CD4-positive, alpha-beta T cell treated with Interleukin-10 for 1 hour (primary cell): Measurements from ENCODE around the gene NRCAM.
A peak's percentile ranks its signal among the peaks of the same experiment; 100 is the strongest.

ENCODE experiments used
- DNase-seq: peaks from one replicate; pipeline ENCODE4 v3.0.0-alpha.2; 2020

Gene NRCAM

DNA sequence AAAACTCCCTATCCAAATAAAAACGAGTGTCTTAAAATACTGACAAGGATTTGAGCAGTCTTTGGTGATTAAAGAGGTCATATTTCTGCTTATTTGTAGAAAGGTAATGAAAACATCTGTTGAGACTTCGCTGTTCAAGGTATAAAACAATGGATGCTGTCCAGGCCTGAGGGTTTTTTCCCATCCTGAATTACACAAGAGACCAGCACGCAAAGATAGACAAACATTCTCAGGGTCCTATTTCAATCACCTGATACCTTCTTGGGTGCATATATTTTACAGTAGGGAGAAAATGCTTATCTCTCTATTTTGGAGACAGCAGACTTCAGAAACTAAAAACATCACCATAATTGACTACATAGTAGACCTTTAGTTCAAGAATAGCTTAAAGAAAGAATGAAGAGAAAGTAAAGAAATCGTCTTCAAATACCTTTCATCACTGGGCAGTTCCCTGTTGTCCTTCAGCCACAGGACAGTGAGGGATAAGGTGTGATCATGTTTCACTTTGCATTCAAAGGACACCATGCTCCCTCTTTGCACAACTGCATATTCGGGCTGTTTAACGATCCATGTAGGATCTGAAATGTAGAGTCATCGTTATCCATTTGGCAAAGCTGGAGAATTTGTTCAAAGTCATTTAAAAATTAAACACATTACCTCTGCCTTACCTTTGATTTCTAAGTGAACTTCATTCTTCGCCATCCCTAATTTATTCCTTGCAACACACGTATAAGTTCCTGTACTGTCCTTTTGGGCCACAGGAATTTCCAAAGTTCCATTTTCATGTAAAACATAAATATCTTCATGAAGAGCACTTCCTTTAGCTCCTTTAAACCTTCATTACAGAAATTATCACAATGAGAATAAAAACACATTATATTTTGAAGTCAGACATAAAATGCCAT, 262.4 kb downstream of the NRCAM start:
- DNase-seq: no peak

DNA sequence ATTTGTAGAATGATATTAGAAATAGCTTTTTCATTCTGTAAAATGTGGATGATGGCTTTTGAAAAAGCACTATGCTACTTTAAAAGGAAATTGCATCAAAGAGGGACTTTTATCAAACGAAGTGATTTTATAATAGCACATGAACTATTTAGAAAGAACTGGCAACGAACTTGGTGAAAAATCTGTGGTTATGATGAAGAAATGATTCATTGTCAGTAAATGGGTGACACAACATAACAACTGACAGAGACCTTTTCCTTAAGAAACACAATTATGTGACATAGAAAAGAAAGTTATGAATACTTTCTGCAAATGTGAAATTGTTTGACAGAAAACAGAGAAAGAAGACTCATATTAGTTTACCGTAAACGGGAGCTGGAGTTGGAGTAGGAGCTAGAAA, 265.3 kb downstream of the NRCAM start:
- DNase-seq: no peak

DNA sequence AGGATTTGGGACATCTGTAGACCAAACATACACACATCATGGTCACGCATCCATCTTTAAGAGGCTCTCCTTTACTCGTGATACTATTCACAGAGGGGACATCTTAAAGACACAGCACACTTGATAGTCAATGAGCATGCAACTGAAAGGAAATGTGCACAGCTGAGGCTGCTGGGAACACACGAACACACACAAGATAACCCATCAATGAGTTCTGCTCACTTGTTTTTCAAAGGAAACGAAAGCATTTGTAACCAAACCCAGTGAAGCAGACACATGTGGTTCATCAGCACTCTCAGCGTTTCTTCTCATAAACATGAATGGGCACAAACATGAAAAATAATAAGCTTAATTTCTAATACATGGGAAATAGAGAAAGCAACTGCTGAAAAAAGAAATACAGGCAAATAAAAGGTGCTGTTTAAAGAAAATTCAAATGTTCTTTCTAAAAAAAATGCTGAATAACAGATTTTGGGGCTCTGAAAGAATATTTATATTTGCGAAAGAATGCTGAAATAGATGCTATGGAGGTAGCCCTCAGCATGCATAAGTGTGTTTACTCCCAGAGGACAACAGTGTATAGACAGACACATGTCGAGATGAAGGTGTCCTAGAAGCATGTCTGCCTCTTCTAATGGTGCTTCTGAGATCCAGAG, 266.4 kb downstream of the NRCAM start:
- DNase-seq: no peak

DNA sequence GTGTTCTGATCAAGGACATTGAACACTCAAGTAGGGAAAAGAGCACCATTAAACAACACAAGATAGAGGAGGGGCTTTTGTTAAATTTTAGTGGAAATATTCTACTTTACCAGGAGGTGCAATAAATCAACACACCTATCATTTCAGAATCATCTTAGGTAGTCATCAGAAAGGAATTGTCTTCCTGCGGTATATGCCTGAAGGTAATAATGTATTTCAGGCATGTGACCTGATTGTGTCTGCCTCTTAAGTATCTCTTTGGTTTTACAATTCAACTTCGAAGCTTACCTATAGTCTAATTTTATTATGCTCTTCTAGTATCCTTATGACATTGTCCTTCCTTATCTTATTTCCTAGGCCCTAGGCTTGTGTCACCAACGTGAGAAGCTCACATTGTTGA, 267.5 kb downstream of the NRCAM start:
- DNase-seq: no peak

DNA sequence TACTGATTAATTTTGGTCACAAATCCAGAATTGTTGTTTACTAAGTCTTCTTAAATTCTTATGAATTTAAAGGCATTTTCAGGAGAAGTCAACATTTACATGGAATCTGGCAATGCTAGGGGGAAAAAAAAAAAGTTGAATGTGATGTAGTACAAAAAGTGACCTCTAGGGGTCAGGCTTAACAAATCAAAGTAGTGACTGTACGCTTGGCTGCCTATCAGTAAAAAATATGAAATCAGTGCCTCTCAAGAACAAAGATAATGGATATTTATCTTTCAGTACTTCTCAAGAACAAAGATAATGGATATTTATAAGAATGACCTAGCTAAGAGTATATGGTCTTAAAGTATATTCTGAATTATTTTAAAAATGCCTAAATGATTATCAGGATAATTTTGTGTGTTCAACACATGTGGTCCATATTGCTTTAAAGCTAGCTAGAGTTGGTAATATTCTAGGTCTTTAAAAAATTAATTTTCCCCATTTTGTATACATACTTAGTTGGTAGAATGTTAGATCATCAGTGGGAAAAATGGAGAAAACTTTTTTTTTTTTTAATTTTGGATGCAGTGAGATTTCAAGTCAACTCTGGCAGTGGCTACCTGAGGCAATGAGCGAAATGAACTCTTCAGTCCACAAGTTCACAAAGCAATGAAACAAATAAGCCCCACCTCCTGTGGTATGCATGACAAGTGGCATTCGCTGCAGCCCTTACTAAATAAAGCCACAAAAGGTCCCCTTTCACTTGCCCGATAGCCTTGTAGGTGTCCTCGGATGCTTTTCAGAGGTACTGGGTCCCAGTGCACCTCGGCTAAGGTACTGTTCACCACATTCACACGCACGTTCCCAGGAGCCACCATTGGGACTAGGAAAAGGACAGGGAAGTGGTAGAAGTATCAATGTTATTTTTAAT, 274.9 kb downstream of the NRCAM start:
- peak; percentile 31 for DNase-seq

DNA sequence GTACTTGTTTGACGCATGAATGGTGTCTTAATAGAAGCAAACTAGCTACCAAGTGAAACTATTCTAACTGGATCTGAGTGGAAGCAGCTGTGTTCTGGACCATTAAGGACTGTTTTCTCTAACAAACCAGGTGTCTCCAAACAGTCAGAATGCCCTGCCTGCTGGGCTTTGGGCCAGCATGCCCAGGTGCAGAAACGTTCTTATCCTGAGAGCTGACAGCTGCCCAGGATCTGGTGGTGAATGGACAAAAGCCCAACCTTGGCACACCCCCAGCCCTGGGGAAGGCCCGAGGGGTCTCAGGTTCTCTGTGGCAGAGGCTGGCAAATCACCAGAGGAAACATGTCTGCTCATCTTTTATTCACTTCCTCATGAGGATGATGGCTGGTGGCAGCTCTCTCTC, 277.8 kb downstream of the NRCAM start:
- DNase-seq: no peak

DNA sequence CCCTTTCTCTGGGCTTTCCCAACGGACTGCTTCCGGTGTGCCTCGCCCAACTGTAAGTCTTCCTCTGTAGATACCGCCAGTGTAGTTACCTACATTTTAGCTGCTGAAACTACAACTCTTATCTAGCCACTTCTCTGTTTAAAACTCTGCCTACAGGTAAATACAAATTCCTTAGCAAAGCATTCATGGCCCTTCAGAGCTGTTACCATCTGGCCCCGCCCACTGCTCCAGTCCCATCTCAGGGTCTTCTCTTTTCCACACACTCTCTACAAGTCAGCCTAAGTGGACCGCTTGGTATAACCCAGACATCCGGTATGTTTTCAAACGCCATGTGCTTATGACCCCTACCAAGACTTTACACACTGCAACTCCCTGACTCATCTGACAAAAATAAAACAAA, 285.1 kb downstream of the NRCAM start:
- DNase-seq: no peak

DNA sequence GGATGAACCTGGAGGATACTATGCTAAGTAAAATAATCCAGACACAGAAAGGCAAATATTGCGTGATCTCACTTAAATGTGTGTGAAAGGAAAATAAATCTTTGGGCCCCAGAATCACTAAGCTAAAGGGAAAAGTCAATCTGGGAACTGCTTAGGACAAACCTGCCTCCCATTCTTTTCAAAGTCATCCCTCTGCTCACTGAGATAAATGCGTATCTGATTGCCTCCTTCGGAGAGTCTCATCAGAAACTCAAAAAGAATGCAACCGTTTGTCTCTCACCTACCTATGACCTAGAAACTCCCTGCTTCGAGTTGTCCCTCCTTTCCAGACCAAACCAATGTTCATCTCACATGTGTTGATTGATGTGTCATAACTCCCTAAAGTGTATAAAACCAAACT, 286.0 kb downstream of the NRCAM start:
- DNase-seq: no peak

DNA sequence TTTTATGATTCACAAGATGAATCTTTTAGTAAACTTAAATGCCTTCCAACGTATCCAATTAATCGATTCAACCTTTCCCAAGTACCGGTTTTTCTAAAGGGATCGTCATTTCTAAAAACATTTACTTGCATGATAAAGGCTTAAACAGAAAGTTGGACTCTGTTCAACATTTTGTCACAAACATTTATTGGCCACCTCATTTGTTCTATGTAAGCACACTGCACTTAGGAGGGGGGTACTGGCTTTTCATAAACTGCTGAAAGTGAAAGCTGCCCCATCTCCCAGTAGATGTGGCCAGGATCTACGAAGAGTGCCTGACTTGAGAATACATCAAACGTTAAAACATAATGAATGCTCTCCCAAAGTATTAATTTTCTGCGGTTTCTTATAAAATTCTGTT, 288.8 kb downstream of the NRCAM start:
- DNase-seq: no peak

DNA sequence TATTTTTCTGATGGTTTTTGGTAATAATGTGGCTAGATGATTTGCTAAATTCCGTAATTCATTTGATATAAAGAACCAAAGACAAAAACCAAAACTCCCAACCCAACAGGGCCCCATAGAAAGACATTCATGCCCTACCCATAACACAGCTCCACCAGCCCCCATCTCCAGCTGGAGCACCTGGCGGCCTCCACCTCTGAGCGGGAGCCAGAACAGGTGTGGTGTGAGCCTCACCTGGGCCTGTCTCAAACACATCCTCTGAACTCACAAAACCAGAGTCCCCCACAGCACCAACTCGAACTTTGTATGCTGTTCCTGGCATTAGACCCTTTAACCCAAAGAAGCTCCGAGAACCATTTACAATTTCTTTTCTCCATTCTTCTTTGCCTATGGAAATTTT, 289.5 kb downstream of the NRCAM start:
- DNase-seq: no peak

DNA sequence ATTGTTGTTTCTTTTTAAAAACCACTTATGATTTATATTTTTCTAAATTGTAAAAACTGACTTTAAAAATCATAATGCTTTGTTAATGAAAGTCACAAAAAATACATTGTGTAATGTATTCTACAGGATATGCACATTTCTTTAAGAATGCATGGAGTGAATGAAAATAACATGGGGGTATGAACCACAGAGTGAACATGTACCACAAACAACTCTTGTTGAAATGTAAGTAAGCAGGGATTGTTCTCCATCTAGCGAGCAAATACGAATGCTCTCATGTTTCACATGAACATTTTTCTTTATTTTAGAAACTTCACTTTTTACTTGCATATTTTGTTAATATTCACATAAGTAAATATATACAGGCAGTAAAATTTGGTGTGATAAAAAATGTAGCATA, 290.5 kb downstream of the NRCAM start:
- no peak for DNase-seq

DNA sequence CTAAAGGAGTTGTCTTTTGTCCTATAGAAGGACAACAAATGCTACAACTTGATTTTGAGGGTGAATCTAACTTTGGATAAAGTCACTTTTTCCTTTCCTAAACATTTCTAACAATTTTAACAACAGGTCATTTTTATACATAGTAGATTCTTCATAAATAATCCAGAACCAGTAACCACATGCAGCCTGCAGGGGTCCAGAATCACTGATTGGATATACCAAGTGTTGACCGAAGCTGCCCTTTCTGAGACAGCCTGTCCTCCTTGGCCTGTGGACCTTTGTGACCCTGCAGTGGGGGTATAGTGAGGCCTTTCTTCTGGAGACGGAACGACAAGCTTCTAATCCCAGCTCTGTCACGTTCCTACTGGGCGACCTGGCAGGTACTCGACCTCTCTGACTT, 291.3 kb downstream of the NRCAM start:
- DNase-seq: no peak

DNA sequence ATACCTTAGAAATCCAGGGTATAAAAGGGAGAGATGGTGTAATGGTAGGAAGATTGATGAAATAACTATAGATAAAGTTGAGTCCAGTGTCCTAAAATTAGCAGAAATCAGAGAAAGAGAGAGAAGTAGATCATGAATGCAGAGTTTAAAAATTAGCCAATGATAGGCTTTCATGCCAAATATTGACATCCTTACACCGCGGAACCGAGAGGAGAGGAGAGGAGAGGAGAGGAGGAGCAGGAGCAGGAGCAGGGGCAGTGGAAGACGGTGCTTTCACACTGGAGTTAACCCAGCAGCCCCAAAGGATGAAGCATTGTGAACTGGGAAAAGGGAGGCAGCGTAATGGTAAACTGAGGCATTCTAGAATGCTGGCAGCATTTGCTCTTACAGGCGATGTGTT, 291.9 kb downstream of the NRCAM start:
- no peak for DNase-seq

DNA sequence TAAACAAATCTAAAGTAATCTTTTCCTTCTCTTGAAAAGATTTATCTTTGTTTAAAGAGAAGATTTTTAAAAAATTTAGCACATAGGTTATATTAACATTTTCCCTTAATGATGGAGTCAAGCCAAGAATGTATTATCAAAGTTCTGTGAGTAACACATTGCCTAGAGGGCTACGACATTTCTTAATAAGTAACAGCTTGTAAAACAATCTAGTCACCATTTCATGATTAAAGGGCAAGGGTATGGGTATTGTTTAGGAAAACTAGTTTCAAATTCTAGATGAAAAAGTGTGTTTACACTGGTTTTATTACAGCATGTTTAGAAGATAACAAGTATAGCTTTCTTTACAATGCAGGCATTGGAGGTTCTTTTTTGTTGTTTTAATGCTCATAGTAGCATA, 297.5 kb downstream of the NRCAM start:
- no peak for DNase-seq

DNA sequence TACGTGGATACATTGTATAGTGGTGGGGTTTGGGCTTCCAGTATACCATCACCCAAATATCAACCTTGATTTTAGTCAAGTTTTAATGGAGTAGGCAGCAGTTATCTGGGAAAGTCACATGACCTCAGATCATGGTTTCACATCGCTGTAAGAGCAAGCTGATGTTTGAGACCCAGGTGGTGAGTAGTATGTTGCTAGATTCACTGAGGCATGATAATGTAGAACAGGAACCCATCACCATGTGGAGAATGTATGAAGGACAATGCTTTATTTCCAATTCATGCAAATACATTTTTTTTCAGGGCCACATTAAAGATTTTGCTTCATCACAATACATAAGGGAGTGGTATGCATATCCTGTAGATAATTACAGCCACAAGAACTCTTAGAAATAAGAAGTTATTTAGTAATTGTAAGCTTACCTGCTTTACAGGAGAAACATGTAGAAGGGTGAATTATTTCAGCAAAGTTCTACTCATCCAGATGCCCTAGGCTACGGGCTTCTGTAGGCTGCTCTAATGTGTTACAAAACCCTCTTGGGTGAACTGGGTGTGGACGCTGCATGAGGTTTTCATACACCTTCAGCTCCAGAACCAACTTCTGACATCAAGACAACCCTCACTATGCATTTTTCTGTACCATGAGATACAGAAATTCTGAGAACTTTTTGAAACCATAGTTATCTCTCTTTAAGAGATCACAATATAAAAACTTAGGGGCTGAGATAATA, 298.5 kb downstream of the NRCAM start:
- no peak for DNase-seq

DNA sequence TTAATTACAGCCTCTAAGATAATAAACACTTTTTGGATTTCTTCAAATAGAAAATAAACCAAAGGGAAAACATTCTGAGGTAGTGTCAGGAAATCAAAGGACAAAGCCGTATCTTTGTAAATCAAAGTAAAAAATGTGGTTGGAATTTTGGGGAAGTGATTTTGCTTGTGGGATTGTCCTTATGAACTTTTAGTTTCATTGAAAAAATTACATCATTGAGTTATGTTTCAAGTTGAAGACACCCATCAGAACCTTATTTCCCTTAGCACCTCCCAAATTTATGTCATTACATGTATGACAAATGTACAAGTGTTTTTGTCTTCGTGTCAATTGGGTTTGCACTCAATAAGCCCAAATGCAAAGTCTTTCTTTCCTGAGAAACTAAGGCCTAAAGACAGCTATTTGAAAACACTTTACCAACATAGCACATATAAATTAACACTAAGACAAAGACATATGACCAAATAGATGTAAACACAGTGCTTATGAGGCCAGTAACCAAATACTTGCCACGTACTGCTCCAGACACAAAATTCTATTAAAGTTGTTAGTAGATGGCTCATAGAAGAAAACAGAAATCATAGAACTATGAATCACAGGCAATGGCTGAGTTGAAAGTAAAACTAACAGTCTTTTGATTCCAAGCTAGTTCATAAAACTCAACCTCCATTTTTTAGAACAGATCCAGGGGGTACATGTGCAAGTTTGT, 299.2 kb downstream of the NRCAM start:
- DNase-seq: no peak

DNA sequence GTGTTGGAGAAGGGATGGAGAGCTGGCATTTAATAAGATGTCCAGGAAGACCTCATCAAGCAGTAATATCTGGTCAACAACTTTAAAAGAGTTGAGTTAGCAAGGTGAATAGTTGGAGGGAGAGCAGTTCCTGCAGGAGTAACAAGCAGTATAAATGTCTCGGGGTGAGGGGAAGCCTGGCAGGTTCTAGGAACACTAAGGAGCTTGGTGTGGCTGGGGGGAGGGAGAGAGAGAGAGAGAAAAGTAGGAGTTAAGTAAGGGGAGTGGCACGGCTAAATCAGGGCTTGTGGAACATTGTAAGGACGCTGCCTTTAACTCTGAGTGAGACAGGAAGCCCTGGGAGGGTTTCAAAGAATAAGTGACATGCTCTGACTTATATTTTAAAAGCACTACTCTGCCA, 304.0 kb downstream of the NRCAM start:
- no peak for DNase-seq

DNA sequence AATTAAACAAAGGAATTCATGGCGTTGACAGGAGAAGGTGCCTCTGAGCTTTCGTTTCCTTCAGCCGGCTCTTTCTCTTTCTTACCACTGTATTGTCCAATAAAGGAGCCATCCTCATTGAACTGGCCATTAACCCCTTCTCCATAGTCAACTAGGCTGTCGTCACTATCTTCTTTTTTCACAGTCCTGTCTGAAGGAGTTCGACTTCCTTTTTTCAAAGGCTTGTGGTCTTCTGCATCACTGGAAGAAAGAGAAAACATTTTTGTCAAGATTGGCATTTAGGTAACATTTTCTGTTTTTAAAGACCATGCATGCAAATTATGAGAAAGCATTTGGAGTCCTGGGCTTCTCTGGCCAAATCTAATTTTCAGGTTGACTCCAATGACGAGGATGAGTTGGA, 306.3 kb downstream of the NRCAM start:
- no peak for DNase-seq

DNA sequence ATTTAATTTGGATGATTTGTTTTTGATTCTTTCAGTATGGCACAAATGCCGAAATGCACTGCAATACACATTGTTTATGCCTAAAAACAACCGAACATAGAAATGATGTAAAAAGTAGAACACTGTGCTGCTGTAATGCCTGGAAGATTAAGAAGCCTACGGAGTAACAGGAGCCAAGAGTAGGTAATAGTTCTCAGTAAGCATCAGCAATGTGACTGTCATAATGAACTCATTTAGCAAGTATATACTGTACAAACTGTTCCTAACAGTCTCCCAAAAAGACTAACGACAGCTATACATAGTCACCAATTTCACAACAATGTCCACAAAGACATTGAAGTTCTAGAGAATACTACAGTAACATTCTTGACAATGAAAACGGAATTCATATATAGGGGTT, 307.1 kb downstream of the NRCAM start:
- no peak for DNase-seq

DNA sequence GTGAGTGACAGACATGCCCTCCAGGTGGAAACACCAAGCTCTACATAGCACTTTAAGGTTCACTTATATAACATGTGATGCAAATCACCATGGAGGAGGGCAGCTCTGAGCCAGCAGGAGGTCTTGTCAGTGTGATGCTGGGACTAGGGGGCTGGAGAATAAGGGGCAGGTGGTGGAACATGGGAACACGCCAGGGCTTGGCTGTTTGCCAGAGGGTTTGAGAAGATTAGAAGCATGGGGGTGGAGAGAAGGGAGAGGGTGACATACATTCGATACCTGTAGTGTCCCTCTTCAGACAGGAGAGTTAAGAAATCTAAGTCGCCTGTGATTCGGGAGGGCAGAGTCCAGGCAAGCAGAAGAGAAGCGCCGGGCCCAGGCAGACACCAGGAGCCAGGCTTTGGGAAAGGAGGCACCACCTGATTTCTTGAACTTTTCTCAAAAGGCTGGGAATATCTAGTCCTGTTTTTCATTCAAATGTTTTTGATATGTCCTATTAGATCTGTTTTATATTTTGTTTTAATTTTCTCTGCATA, 309.1 kb downstream of the NRCAM start:
- DNase-seq: no peak

DNA sequence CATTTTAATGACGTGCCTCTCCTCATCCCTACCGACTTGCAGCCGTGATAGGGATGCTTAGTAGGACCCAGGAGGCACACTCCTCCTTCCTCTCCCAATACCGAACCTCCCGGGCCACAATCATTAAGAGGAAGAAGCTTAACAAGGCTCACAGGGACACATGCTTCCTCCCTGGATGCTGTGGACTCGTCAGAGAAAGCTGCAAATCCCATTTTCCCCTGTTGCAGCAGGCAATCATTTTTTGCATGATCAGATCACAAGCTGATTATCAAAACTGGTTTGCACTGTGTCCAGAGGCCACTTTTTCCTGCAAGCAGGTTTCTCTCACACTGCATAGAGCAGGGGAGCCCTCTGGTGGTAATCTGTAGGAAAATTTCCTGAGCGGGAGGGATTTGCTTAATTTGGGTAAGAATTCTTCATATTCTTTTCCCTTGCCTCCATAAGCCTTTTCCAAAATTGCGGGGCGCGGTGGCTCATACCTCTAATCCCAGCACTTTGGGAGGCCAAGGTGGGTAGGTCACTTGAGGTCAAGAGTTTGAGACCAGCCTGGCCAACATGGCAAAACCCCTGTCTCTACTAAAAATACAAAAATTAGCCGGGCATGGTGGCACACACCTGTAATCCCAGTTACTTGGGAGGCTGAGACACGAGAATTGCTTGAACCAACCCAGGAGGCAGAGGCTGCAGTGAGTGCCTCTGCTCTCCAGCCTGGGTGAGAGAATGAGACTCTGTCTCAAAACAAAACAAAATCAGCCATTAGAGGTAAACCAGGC, 310.0 kb downstream of the NRCAM start:
- DNase-seq: peak; percentile 47
